GM23338 (cell line): Measurements from ENCODE around the gene RNF220. TPM values are rescaled to one million over a fixed set of nuclear protein-coding genes. Genes with fewer than 3 reads are reported as not detected.

Experiments used
- ATAC-seq: fragments of 200-7000 bp; cut with Tn5 transposase; 3 replicates; pipeline ENCODE4 v1.9.1; 2020
- DNase-seq: peaks from one replicate; pipeline ENCODE4 v3.0.0-alpha.2; 2015; ENCODE audit warnings: low spot score
- H2AFZ ChIP-seq: fragments of 200-600 bp; sonication (generic); 2 replicates; pipeline ENCODE4 v1.8.0; 2016; ENCODE audit warnings: antibody characterized with exemption, mild to moderate bottlenecking, moderate library complexity
- H3F3A ChIP-seq: fragments of 200-600 bp; sonication (generic); replicated peaks from 2 replicates; pipeline ENCODE4 v1.8.0; 2017; ENCODE audit warnings: antibody characterized with exemption, mixed run types, low read depth
- H3K27ac ChIP-seq: fragments of 200-600 bp; sonication (generic); 2 replicates; pipeline ENCODE4 v1.6.1; 2016; ENCODE audit warnings: low read depth
- H3K27me3 ChIP-seq: fragments of 200-600 bp; sonication (generic); 2 replicates; pipeline ENCODE4 v1.8.0; 2016; ENCODE audit warnings: mild to moderate bottlenecking, mixed run types, moderate library complexity; ENCODE audit not compliant: insufficient read depth
- H3K36me3 ChIP-seq: fragments of 200-600 bp; sonication (generic); 2 replicates; pipeline ENCODE4 v1.8.0; 2016; ENCODE audit warnings: mild to moderate bottlenecking; ENCODE audit not compliant: insufficient read depth
- H3K4me1 ChIP-seq: fragments of 200-600 bp; sonication (generic); 2 replicates; pipeline ENCODE4 v1.8.0; 2016; ENCODE audit warnings: mild to moderate bottlenecking, moderate library complexity; ENCODE audit not compliant: insufficient read depth
- H3K4me2 ChIP-seq: fragments of 200-600 bp; sonication (generic); 2 replicates; pipeline ENCODE4 v1.7.1; 2017; ENCODE audit warnings: mixed run types
- H3K4me3 ChIP-seq: fragments of 200-600 bp; sonication (generic); 2 replicates; pipeline ENCODE4 v1.6.1; 2016; ENCODE audit warnings: mixed run types
- H3K79me2 ChIP-seq: fragments of 200-600 bp; sonication (generic); replicated peaks from 2 replicates; pipeline ENCODE4 v1.8.0; 2017; ENCODE audit warnings: mild to moderate bottlenecking; ENCODE audit not compliant: insufficient read depth
- H3K9me2 ChIP-seq: fragments of 200-600 bp; sonication (generic); 2 replicates; pipeline ENCODE4 v1.8.0; 2017; ENCODE audit not compliant: insufficient read depth
- H4K20me1 ChIP-seq: fragments of 200-600 bp; sonication (generic); replicated peaks from 2 replicates; pipeline ENCODE4 v1.8.0; 2017; ENCODE audit warnings: mild to moderate bottlenecking; ENCODE audit not compliant: insufficient read depth
- H3K27ac Mint-ChIP-seq: 2 replicates; pipeline ENCODE4 v1.8.0; 2020; ENCODE audit warnings: inconsistent platforms, mild to moderate bottlenecking, moderate library complexity, mixed read lengths
- H3K27me3 Mint-ChIP-seq: 3 replicates; pipeline ENCODE4 v1.8.0; 2022; ENCODE audit warnings: low read depth, mild to moderate bottlenecking, moderate library complexity, mixed read lengths, inconsistent platforms; ENCODE audit not compliant: insufficient read depth, poor library complexity
- H3K36me3 Mint-ChIP-seq: 3 replicates; pipeline ENCODE4 v1.8.0; 2021; ENCODE audit warnings: low read depth, mild to moderate bottlenecking, inconsistent platforms, moderate library complexity, mixed read lengths
- H3K4me1 Mint-ChIP-seq: 3 replicates; pipeline ENCODE4 v1.8.0; 2020; ENCODE audit warnings: mild to moderate bottlenecking, inconsistent platforms, mixed read lengths
- H3K4me3 Mint-ChIP-seq: 3 replicates; pipeline ENCODE4 v1.8.0; 2021; ENCODE audit warnings: moderate library complexity, mild to moderate bottlenecking, inconsistent platforms, mixed read lengths
- H3K9me3 Mint-ChIP-seq: 3 replicates; pipeline ENCODE4 v1.8.0; 2020; ENCODE audit warnings: moderate library complexity, mild to moderate bottlenecking, inconsistent platforms, mixed read lengths
- CTCF ChIP-seq, 2 experiments: fragments of 200-600 bp in 1 of 2; sonication (generic) in 1 of 2; conservative IDR thresholded peaks; 2 replicates each; pipeline versions ENCODE4 v1.5.1 to v1.6.1; 2016 to 2017; ENCODE audit warnings: antibody characterized with exemption in 2 of 2, low read depth in 2 of 2, mild to moderate bottlenecking in 2 of 2, moderate library complexity in 1 of 2
- EZH2phosphoT487 ChIP-seq: fragments of 200-600 bp; sonication (generic); IDR thresholded peaks from one replicate; pipeline ENCODE4 v1.8.1; 2018; ENCODE audit warnings: antibody characterized with exemption; ENCODE audit not compliant: unreplicated experiment
- REST ChIP-seq: IDR thresholded peaks from one replicate; pipeline ENCODE4 v1.6.1; 2018; ENCODE audit warnings: antibody characterized with exemption; ENCODE audit not compliant: unreplicated experiment
- ZNF114 ChIP-seq: fragments of 250-450 bp; sonication (Bioruptor Pico); IDR thresholded peaks from 2 replicates; pipeline ENCODE4 v1.5.0; 2020; ENCODE audit warnings: mild to moderate bottlenecking, moderate library complexity
- ZNF462 ChIP-seq: fragments of 250-450 bp; sonication (Bioruptor Pico); IDR thresholded peaks from 2 replicates; pipeline ENCODE4 v1.5.0; 2020; ENCODE audit warnings: mild to moderate bottlenecking, moderate library complexity
- polyA plus RNA-seq: library from polyadenylated mRNA; unstranded; fragments of >200 nt; fragmentation: Nextera tagmentation; extraction: Ambion mirVana; gene quantifications from 2 replicates; pipeline ENCODE4 v1.2.1, GENCODE V29; 2016
- total RNA-seq: library from RNA; depleted of rRNA; stranded (reverse); fragments of >200 nt; shearing (Covaris generic); gene quantifications from 2 replicates; pipeline ENCODE4 v1.2.3, GENCODE V29; 2014

Gene RNF220
- total and polyA plus RNA-seq, 2 experiments from 2014 or later, result 72.8 to 168 TPM

- no peak overlapping the region for H3K27ac ChIP-seq
Measured at GRCh38 chr1:44677201-44677766, 272.2 kb downstream of the RNF220 start.

GRCh38 chr1:44678120-44678519, 273.1 kb downstream of the RNF220 start:
- ATAC-seq, result no peak
- no peaks in the 10 kb centered on the region for H3K9me2 ChIP-seq
- Mint-ChIP-seq H3K27me3 (peaks cover 10% of the 10 kb centered on the region), H3K4me3 (no peak overlapping the region), H3K36me3 (no peaks in the 10 kb centered on the region; the same call in 2 of the 3 replicates), H3K9me3 (no peaks in the 10 kb centered on the region), H3K4me1 (peaks cover 25% of the 10 kb centered on the region), H3K27ac (no peak overlapping the region)
- peaks cover 3% of the 10 kb centered on the region; the same call in 1 of the 2 replicates for H4K20me1 ChIP-seq
- H3K4me2 ChIP-seq, result no peak overlapping the region
- DNase-seq, result no peak
- H3K36me3 ChIP-seq, result no peaks in the 10 kb centered on the region
- peaks cover 32% of the 10 kb centered on the region for H3K4me1 ChIP-seq
- no peak overlapping the region for H2AFZ ChIP-seq
- no peak overlapping the region for H3K4me3 ChIP-seq
- no peak overlapping the region for H3K27ac ChIP-seq
- no peaks in the 10 kb centered on the region for H3K79me2 ChIP-seq
- H3K27me3 ChIP-seq, result no peaks in the 10 kb centered on the region
- H3F3A ChIP-seq, result 0 out of 2 replicates have a peak, but pooled peaks cover 10% of the 10 kb centered on the region
- TF ChIP-seq REST (no peak), ZNF462 (CRISPR knock-in tag) (no peak), ZNF114 (no peak), EZH2phosphoT487 (no peak)

More at GRCh38 chr1:44677201-44677766, 272.2 kb downstream of the RNF220 start:
- Mint-ChIP-seq H3K9me3 (no peaks in the 10 kb centered on the region), H3K4me1 (peaks cover 25% of the 10 kb centered on the region), H3K27me3 (peaks cover 11% of the 10 kb centered on the region), H3K36me3 (no peaks in the 10 kb centered on the region; the same call in 2 of the 3 replicates), H3K4me3 (no peak overlapping the region), H3K27ac (no peak overlapping the region)
- H3K36me3 ChIP-seq, result no peaks in the 10 kb centered on the region
- no peaks in the 10 kb centered on the region for H3K9me2 ChIP-seq
- H3K79me2 ChIP-seq, result no peaks in the 10 kb centered on the region
- 0 out of 2 replicates have a peak, but pooled peaks cover 10% of the 10 kb centered on the region for H3F3A ChIP-seq
- H3K4me2 ChIP-seq, result no peak overlapping the region
- no peak overlapping the region for H3K4me3 ChIP-seq
- DNase-seq (peak; percentile 71), ATAC-seq (no peak)
- no peaks in the 10 kb centered on the region for H3K27me3 ChIP-seq
- peaks cover 30% of the 10 kb centered on the region for H3K4me1 ChIP-seq
- H2AFZ ChIP-seq, result no peak overlapping the region
- peak; percentile 64 to 75 for TF ChIP-seq CTCF (conservative IDR thresholded peaks at IDR 0.05; ENCODE audit: low read depth in 2 of 2)
- TF ChIP-seq EZH2phosphoT487, result no peak
- H4K20me1 ChIP-seq, result no peaks in the 10 kb centered on the region; the same call in 1 of the 2 replicates
